SU-DHL-6 (cell line): ENCODE data around the gene CREB3L4.

ENCODE experiments used
- CTCF ChIP-seq: fragments of 200-600 bp; sonication (generic); IDR thresholded peaks from one replicate; pipeline ENCODE4 v1.5.1; 2017; ENCODE audit warnings: antibody characterized with exemption, mild to moderate bottlenecking, low read length, moderate library complexity; ENCODE audit not compliant: insufficient read depth, poor library complexity, severe bottlenecking
- EZH2phosphoT487 ChIP-seq: fragments of 200-600 bp; sonication (generic), shearing (Covaris generic); conservative IDR thresholded peaks from 2 replicates; pipeline ENCODE4 v1.6.1; 2018; ENCODE audit warnings: mild to moderate bottlenecking, antibody characterized with exemption, low read length, moderate library complexity, mixed read lengths

DNA sequence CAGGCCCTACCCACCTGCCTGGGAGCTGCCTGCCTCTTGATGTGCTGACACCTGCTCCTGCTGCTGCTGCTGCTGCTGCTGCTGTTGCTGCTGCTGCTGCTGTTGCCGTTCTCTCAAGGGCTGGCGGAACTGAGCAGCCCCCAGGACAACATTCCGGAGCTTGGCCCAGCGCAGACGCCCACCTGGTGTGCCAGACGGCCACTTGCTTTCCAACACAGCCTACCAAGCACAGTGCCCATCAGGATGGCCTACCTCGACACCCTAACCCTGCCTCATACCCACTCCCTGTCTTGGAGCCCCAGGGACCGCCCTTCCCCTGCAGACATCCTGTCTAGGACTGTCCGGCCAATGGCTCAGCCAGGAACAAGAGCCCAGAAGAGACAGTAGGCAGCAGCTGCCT, 33.0 kb upstream of the CREB3L4 start:
- TF ChIP-seq EZH2phosphoT487 (no peak), CTCF (no peak)
